PC-3 (cell line): Measurements from ENCODE around the gene PCDHB15. TPM values are rescaled to one million over a fixed set of nuclear protein-coding genes. Genes with fewer than 3 reads are reported as not detected.

ENCODE experiments used
- ATAC-seq: fragments of 200-7000 bp; cut with Tn5 transposase; 2 replicates; pipeline ENCODE4 v1.9.1; 2020; ENCODE audit warnings: mild to moderate bottlenecking, moderate library complexity
- BruUV-seq: library from RNA; stranded (reverse); fragments of 400-500 nt; replicated peaks from 2 replicates; lab custom pipeline; 2021; lab: Mats Ljungman, UMichigan
- CTCF ChIA-PET: fragments of 300-600 bp; sonication (Branson Sonifier 250); formaldehyde crosslinking; loops from one replicate; lab custom pipeline; 2022; ENCODE audit warnings: antibody characterized with exemption; lab: Charles Lee
- POLR2A ChIA-PET: fragments of 300-600 bp; sonication (Branson Sonifier 250); formaldehyde crosslinking; loops from one replicate; lab custom pipeline; 2022; ENCODE audit warnings: antibody characterized with exemption; ENCODE audit not compliant: unreplicated experiment; lab: Charles Lee
- DNase-seq: peaks from one replicate; pipeline ENCODE4 v3.0.0-alpha.2; 2015
- H2AFZ ChIP-seq: fragments of 300-600 bp; sonication (generic); 2 replicates; pipeline ENCODE4 v1.6.0; 2016; ENCODE audit warnings: antibody characterized with exemption, low read length
- H3F3A ChIP-seq: fragments of 300-600 bp; sonication (generic); one replicate; pipeline ENCODE4 v1.6.0; 2017; ENCODE audit warnings: antibody characterized with exemption, low read length, control low read depth, mild to moderate bottlenecking; ENCODE audit not compliant: unreplicated experiment
- H3K27ac ChIP-seq: fragments of 300-600 bp; sonication (generic); 2 replicates; pipeline ENCODE4 v1.5.1; 2016; ENCODE audit warnings: mild to moderate bottlenecking, low read length
- H3K27me3 ChIP-seq: fragments of 300-600 bp; sonication (generic); 2 replicates; pipeline ENCODE4 v1.6.1; 2016; ENCODE audit warnings: low read length, mixed read lengths
- H3K36me3 ChIP-seq: fragments of 300-600 bp; sonication (generic); 2 replicates; pipeline ENCODE4 v1.6.1; 2016; ENCODE audit warnings: low read depth, mixed run types, low read length, mixed read lengths
- H3K4me1 ChIP-seq: fragments of 300-600 bp; sonication (generic); 2 replicates; pipeline ENCODE4 v1.5.1; 2016; ENCODE audit warnings: low read length; ENCODE audit not compliant: insufficient read depth
- H3K4me2 ChIP-seq: fragments of 300-600 bp; sonication (generic); 2 replicates; pipeline ENCODE4 v1.6.0; 2016; ENCODE audit warnings: low read length
- H3K4me3 ChIP-seq: fragments of 300-600 bp; sonication (generic); 2 replicates; pipeline ENCODE4 v1.5.1; 2016; ENCODE audit warnings: mild to moderate bottlenecking, low read length, mixed read lengths
- H3K79me2 ChIP-seq: fragments of 300-600 bp; sonication (generic); 2 replicates; pipeline ENCODE4 v1.6.1; 2017; ENCODE audit warnings: low read length, mixed read lengths
- H3K9ac ChIP-seq: fragments of 300-600 bp; sonication (generic); 2 replicates; pipeline ENCODE4 v1.6.0; 2016; ENCODE audit warnings: mild to moderate bottlenecking, low read length
- H3K9me2 ChIP-seq: fragments of 300-600 bp; sonication (generic); replicated peaks from 2 replicates; pipeline ENCODE4 v1.6.1; 2016; ENCODE audit warnings: mixed run types, low read length, mixed read lengths
- H3K9me3 ChIP-seq: fragments of 300-600 bp; sonication (generic); 2 replicates; pipeline ENCODE4 v1.6.1; 2016; ENCODE audit warnings: low read length, mixed read lengths
- H4K20me1 ChIP-seq: fragments of 300-600 bp; sonication (generic); 2 replicates; pipeline ENCODE4 v1.6.1; 2016; ENCODE audit warnings: low read length, mixed read lengths
- CTCF ChIP-seq: fragments of 300-600 bp; sonication (generic); conservative IDR thresholded peaks from 2 replicates; pipeline ENCODE4 v1.5.1; 2017; ENCODE audit warnings: antibody characterized with exemption, low read depth, mild to moderate bottlenecking, low read length
- EZH2 ChIP-seq: fragments of 300-600 bp; sonication (generic); IDR thresholded peaks from one replicate; pipeline ENCODE4 v1.6.1; 2017; ENCODE audit warnings: antibody characterized with exemption, mild to moderate bottlenecking, low read length; ENCODE audit not compliant: unreplicated experiment
- EZH2phosphoT487 ChIP-seq: fragments of 300-600 bp; sonication (generic); IDR thresholded peaks from 2 replicates; pipeline ENCODE4 v1.6.1; 2018; ENCODE audit warnings: mild to moderate bottlenecking, antibody characterized with exemption, low read length, borderline replicate concordance
- intact Hi-C: fragments of 100-400 bp; cut with micrococcal nuclease; formaldehyde crosslinking; loops from 2 replicates; pipeline ENCODE4 v1.9.0; 2023
- total RNA-seq: library from RNA; depleted of rRNA; stranded (reverse); fragments of >200 nt; gene quantifications from 2 replicates; pipeline ENCODE4 v1.2.3, GENCODE V29; 2014; rRNA removed

PCDHB15 gene
- total RNA-seq, 1 experiment from 2014 or later, result not detected

GRCh38 chr5:141272906-141273305 is 27.7 kb downstream of the PCDHB15 start:
- no peaks in the 10 kb centered on the region for H3K9me3 ChIP-seq
- no peak overlapping the region for H2AFZ ChIP-seq
- ChIA-PET POLR2A (no interaction called here), CTCF (no interaction called here)
- BruUV-seq, result no TSS peak
- no peaks in the 10 kb centered on the region for H3K9me2 ChIP-seq
- no peak overlapping the region for H3K4me2 ChIP-seq
- intact Hi-C loops, result no loop called here
- no peaks in the 10 kb centered on the region for H3K79me2 ChIP-seq
- no peak overlapping the region for H3K4me3 ChIP-seq
- H3F3A ChIP-seq, result no peaks in the 10 kb centered on the region
- no peaks in the 10 kb centered on the region for H3K4me1 ChIP-seq
- H3K36me3 ChIP-seq, result no peaks in the 10 kb centered on the region; the same call in 1 of the 2 replicates
- H4K20me1 ChIP-seq, result no peaks in the 10 kb centered on the region
- ATAC-seq, result no peak
- H3K27ac ChIP-seq, result no peak overlapping the region
- no peak for DNase-seq
- no peaks in the 10 kb centered on the region for H3K27me3 ChIP-seq
- TF ChIP-seq EZH2 (no peak), EZH2phosphoT487 (no peak), CTCF (peak; percentile 17; the same call in 1 of the 2 replicates)
- H3K9ac ChIP-seq, result no peak overlapping the region

GRCh38 chr5:141298376-141298775 is 53.2 kb downstream of the PCDHB15 start:
- no peaks in the 10 kb centered on the region; the same call in 1 of the 2 replicates for H3K9me3 ChIP-seq

More at GRCh38 chr5:141298376-141298775, 53.2 kb downstream of the PCDHB15 start:
- H3F3A ChIP-seq, result no peaks in the 10 kb centered on the region
- H4K20me1 ChIP-seq, result no peaks in the 10 kb centered on the region
- intact Hi-C loops, result no loop called here
- no peak overlapping the region for H3K4me2 ChIP-seq
- no peaks in the 10 kb centered on the region for H3K27me3 ChIP-seq
- CTCF ChIA-PET, result no interaction called here
- no peak overlapping the region for H3K4me3 ChIP-seq
- no peak overlapping the region for H2AFZ ChIP-seq
- H3K4me1 ChIP-seq, result no peaks in the 10 kb centered on the region
- POLR2A ChIA-PET, result no interaction called here
- H3K27ac ChIP-seq, result no peak overlapping the region
- ATAC-seq (no peak), DNase-seq (no peak)
- H3K79me2 ChIP-seq, result no peaks in the 10 kb centered on the region
- H3K9me2 ChIP-seq, result no peaks in the 10 kb centered on the region
- no peaks in the 10 kb centered on the region for H3K36me3 ChIP-seq
- TF ChIP-seq CTCF (no peak), EZH2 (no peak), EZH2phosphoT487 (no peak)
- no TSS peak for BruUV-seq
- no peak overlapping the region for H3K9ac ChIP-seq

Other genes starting within 250 kb of the PCDHB15 start
- gene PCDHB1, start 194.0 kb upstream of the PCDHB15 start, total RNA-seq, result 0.06 and 0.07 TPM in 2 replicates
- 13.8 and 15.0 TPM in 2 replicates for gene PCDHB2, start 150.8 kb upstream of the PCDHB15 start, total RNA-seq
- 0.36 and 0.58 TPM in 2 replicates for gene PCDHB3, start 144.9 kb upstream of the PCDHB15 start, total RNA-seq
- 0.07 and 0.52 TPM in 2 replicates for gene PCDHB4, start 123.6 kb upstream of the PCDHB15 start, total RNA-seq
- 0.12 and 0.69 TPM in 2 replicates for gene PCDHB5, start 110.2 kb upstream of the PCDHB15 start, total RNA-seq
- gene PCDHB6, start 95.3 kb upstream of the PCDHB15 start, total RNA-seq, result not detected in 2 replicates
- 0.22 TPM in 1 of 2 replicates, not detected in the other for gene PCDHB7, start 72.8 kb upstream of the PCDHB15 start, total RNA-seq
- 0.22 and 0.40 TPM in 2 replicates for gene PCDHB8, start 67.6 kb upstream of the PCDHB15 start, total RNA-seq
- 0.46 TPM in 1 of 2 replicates, not detected in the other for gene PCDHB16, start 63.0 kb upstream of the PCDHB15 start, total RNA-seq
- 0.23 and 0.73 TPM in 2 replicates for gene PCDHB9, start 58.2 kb upstream of the PCDHB15 start, total RNA-seq
- 0.33 and 0.35 TPM in 2 replicates for gene PCDHB10, start 53.0 kb upstream of the PCDHB15 start, total RNA-seq
- 0.40 and 0.69 TPM in 2 replicates for gene PCDHB11, start 45.8 kb upstream of the PCDHB15 start, total RNA-seq
- 0.15 and 0.63 TPM in 2 replicates for gene PCDHB12, start 36.7 kb upstream of the PCDHB15 start, total RNA-seq
- 0.40 and 0.52 TPM in 2 replicates for gene PCDHB13, start 31.5 kb upstream of the PCDHB15 start, total RNA-seq
- 0.58 and 0.87 TPM in 2 replicates for gene PCDHB14, start 22.1 kb upstream of the PCDHB15 start, total RNA-seq
- 0.18 and 0.40 TPM in 2 replicates for gene SLC25A2, start 58.7 kb downstream of the PCDHB15 start, total RNA-seq
- gene TAF7, start 75.4 kb downstream of the PCDHB15 start, total RNA-seq, result 27.6 and 32.3 TPM in 2 replicates
- gene PCDHGA1, start 85.1 kb downstream of the PCDHB15 start, total RNA-seq, result 0.04 and 0.06 TPM in 2 replicates
- gene PCDHGA2, start 93.4 kb downstream of the PCDHB15 start, total RNA-seq, result not detected in 2 replicates
- not detected in 2 replicates for gene PCDHGA3, start 98.4 kb downstream of the PCDHB15 start, total RNA-seq
- gene PCDHGB1, start 104.7 kb downstream of the PCDHB15 start, total RNA-seq, result 0.04 TPM in 1 of 2 replicates, not detected in the other
- gene PCDHGA4, start 109.6 kb downstream of the PCDHB15 start, total RNA-seq, result 0.04 TPM in 1 of 2 replicates, not detected in the other
- gene PCDHGB2, start 114.6 kb downstream of the PCDHB15 start, total RNA-seq, result 1.4 and 2.2 TPM in 2 replicates
- 0.98 and 2.4 TPM in 2 replicates for gene PCDHGA5, start 118.8 kb downstream of the PCDHB15 start, total RNA-seq
- gene PCDHGB3, start 124.8 kb downstream of the PCDHB15 start, total RNA-seq, result 1.2 and 1.3 TPM in 2 replicates
- 1.3 and 1.6 TPM in 2 replicates for gene PCDHGA6, start 128.5 kb downstream of the PCDHB15 start, total RNA-seq
- 0.51 and 0.75 TPM in 2 replicates for gene PCDHGA7, start 137.3 kb downstream of the PCDHB15 start, total RNA-seq
- gene PCDHGB4, start 142.3 kb downstream of the PCDHB15 start, total RNA-seq, result 0.73 and 1.3 TPM in 2 replicates
- 0.23 and 0.51 TPM in 2 replicates for gene PCDHGA8, start 147.2 kb downstream of the PCDHB15 start, total RNA-seq
- gene PCDHGB5, start 152.6 kb downstream of the PCDHB15 start, total RNA-seq, result 9.0 and 10.3 TPM in 2 replicates
- gene PCDHGA9, start 157.4 kb downstream of the PCDHB15 start, total RNA-seq, result 1.9 and 2.9 TPM in 2 replicates
- 1.1 and 1.8 TPM in 2 replicates for gene PCDHGB6, start 162.6 kb downstream of the PCDHB15 start, total RNA-seq
- gene PCDHGA10, start 167.6 kb downstream of the PCDHB15 start, total RNA-seq, result 0.23 and 0.84 TPM in 2 replicates
- 0.44 and 1.4 TPM in 2 replicates for gene PCDHGB7, start 172.3 kb downstream of the PCDHB15 start, total RNA-seq
- 0.66 and 0.92 TPM in 2 replicates for gene PCDHGA11, start 175.7 kb downstream of the PCDHB15 start, total RNA-seq
- 0.11 and 0.52 TPM in 2 replicates for gene PCDHGA12, start 185.1 kb downstream of the PCDHB15 start, total RNA-seq
- 0.35 and 2.1 TPM in 2 replicates for gene PCDHGC3, start 230.6 kb downstream of the PCDHB15 start, total RNA-seq
- gene PCDHGC4, start 239.6 kb downstream of the PCDHB15 start, total RNA-seq, result 0.58 and 1.5 TPM in 2 replicates
- gene PCDHGC5, start 243.7 kb downstream of the PCDHB15 start, total RNA-seq, result 0.40 and 0.46 TPM in 2 replicates